Stimulated activated CD8-positive, alpha-beta memory T cell treated with anti-CD3 and anti-CD28 coated beads, Interleukin-15, amount 100 ng/mL, for 4 hours (primary cell): ENCODE measurements around the gene HOXD10.

Experiments
- DNase-seq, 2 donors: peaks; one replicate each; pipeline ENCODE4 v3.0.0-alpha.2; 2020; ENCODE audit warnings: low read depth in 2 of 2

Gene HOXD10

DNA sequence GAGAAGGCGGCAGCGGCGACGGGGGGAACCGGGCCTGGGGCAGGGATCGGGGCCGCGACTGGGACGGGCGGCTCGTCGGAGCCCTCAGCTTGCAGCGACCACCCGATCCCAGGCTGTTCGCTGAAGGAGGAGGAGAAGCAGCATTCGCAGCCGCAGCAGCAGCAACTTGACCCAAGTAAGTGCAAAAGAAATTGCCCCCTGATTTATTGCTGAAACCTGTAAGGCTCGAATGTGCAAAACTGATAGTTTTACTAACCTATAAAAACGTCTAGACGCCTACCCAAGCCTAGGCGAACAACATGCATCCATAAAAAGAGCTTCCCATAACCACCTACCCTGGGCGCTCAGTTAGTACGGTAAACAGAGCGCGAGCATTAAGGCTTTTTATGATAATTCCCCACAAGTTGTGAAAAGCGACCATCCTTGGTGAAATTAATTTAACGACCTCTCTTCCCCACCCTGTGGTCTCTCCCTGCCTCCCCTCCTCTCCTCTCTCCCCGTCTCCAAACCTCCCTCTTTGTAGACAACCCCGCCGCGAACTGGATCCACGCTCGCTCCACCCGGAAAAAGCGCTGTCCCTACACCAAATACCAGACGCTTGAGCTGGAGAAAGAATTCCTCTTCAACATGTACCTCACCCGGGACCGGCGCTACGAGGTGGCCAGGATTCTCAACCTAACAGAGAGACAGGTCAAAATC lies 7.0 kb downstream of the HOXD10 start:
- no peak for DNase-seq

DNA sequence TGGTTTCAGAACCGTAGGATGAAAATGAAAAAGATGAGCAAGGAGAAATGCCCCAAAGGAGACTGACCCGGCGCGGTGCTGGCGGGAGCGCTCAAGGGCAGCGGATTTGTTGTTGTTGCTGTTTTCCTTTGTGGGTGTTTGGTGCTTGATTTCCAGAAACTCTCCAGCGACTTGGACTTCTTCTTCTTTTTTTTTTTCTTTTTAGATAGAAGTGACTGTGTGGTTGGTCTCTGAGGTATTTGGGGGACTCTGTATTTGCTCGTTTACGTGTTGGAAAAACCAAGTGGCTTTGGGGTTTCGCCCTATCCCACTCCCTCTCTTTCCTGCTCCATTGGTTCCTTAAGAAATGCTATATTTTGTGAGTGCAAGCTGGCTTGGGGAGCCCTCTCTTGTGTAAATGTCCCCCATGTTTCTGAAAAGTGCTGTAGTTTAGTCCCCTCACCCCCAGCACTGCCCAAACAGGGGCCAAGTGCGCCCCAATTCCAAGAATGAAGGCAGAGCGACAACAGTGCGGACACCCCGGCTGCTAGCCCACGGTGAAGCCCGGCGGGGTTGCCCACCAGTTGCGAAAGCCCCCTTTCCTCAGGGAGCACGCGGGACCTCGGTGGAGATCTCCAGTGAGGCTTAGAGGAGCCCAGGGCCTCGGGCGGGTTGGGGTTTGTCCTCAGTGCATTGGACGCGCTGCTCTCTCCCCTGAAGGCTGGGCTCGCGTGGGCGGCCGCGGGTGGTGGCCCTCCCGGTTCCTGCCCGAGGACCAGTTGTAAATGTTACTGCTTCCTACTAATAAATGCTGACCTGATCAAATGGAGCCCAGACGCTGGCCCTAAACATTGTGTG lies 7.8 kb downstream of the HOXD10 start:
- no peak for DNase-seq

GRCh38 chr2:176124947-176125771 lies 8.6 kb downstream of the HOXD10 start:
- DNase-seq: no peak

DNA sequence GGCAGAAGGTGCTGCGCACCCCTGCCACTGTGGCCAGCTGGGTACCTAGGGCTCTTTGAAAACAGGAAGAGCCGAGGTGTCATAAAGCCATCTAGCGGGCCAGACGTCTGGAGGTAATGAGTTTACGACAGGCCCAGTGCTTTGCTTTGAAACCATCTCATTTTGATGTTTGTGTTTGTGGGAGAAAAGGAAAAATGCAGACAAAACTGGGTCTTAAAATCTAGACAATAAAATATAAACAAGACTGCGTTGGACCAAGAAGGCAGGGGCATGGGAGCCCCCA lies 9.1 kb downstream of the HOXD10 start:
- no peak for DNase-seq

DNA sequence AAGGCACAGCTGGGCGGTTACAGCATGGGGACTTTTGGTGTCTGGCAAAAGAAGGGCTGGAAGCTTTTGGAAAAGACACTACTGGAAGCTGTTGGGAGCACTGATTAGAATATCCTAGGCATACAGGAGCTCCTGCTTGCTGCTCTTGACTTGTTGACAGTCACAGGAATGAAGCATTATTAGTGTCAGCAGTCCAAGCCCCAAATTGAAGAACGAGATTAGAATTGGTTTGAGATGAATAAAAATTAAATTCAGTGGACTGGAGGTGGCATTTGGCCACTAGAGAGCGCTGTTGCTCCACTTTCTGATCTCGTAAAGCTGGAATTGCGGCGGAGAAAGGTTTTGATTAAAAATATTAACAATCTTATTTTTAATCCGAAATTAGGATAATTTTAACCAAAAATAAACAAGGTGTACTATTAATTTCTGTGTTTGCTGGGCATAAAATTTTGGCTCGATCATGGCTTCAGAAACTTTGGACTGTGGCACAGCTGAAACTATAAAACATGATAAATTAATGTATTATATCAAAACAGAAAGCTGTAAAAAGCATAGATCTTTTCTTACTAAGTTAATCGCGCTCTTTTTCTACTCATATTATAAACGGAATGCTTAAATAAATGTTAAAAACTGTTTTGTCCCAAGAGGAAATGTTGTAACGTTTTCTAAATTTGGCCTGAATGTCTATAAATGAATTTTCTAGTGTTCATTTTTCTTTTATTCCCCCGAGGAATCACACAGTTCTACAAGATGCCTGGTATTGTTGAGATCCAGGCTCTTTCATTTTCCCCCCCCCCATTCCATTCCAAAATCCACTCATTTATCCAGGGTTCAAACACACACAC lies 10.6 kb downstream of the HOXD10 start:
- DNase-seq: peak in 1 of 2 donors; percentile 31

DNA sequence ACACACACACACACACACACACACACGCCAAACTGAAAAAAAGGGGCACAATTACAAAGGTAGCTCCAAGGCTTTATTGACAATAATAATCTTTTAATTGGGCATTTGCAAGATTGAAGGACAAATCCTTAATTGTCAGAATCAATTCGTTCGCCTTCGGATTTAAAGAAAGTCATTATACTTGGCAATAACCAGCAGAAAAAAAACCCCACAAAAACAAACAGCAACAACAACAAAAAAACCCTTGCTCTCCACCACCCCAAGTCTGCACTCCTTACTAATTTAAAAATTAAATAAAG lies 11.1 kb downstream of the HOXD10 start:
- no peak for DNase-seq

DNA sequence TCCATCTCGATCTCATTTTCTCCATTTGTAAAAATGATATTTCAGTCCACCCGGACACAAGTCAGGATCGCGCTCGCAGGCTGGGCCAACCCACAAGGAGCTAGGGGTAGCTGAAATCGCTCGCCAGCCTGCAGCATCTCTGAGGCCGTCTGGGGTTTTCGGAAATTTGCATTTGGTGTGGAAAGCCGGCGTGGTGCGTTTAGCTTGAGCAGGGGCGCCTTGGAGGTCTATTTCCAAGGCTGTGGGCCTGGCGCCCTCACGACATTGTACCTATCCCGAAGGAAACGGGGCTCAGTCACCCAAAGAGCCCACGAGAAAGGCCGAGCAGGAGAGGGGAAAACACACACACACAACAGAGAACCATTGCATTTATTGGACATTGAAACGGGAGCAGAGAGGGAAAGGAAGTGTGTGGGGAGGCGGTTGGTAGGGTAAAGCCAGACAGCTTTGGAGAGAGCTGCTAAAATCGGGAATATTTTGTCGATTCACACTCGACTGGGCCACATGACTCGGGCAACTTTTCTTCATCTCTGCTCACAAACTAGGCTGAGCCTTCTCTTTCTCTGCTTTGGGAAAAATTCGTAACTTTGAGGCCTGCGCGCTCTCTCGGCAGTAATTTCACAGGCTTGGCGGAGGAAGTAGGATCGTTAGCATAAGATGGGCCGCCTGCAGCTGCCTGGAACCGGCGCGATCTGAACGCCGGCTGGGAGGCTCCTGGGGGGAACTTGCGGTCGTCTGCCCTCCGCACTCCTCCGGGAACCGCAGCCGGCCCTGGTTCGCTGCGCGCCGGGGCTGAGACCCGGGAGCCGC lies 11.8 kb downstream of the HOXD10 start:
- DNase-seq: no peak

GRCh38 chr2:176128982-176129796 lies 12.6 kb downstream of the HOXD10 start, which contains the start of gene HOXD8:
HOXD8 (plus strand) TSS chr2:176129705; CDS start chr2:176130367, 662 bp downstream.
- DNase-seq: no peak

DNA sequence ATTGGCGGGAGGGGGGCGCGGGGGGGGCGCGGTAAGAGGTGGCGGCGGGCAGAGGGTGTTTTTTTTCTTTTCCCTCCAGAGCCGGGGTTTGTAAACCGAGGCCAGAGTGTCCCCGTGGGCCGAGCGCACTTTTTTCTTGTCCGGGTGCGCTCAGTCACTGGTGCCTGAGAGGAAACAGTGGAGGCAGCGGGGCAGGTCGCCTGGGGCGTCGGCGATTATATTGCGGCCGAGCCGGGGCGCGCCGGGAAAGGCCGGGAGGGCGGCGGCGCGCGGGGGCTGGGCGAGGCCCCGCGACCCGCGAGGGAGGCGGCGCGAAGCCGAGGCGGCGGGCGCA lies 13.2 kb downstream of the HOXD10 start:
- no peak for DNase-seq

GRCh38 chr2:176130147-176130956 lies 13.8 kb downstream of the HOXD10 start:
- DNase-seq: no peak

DNA sequence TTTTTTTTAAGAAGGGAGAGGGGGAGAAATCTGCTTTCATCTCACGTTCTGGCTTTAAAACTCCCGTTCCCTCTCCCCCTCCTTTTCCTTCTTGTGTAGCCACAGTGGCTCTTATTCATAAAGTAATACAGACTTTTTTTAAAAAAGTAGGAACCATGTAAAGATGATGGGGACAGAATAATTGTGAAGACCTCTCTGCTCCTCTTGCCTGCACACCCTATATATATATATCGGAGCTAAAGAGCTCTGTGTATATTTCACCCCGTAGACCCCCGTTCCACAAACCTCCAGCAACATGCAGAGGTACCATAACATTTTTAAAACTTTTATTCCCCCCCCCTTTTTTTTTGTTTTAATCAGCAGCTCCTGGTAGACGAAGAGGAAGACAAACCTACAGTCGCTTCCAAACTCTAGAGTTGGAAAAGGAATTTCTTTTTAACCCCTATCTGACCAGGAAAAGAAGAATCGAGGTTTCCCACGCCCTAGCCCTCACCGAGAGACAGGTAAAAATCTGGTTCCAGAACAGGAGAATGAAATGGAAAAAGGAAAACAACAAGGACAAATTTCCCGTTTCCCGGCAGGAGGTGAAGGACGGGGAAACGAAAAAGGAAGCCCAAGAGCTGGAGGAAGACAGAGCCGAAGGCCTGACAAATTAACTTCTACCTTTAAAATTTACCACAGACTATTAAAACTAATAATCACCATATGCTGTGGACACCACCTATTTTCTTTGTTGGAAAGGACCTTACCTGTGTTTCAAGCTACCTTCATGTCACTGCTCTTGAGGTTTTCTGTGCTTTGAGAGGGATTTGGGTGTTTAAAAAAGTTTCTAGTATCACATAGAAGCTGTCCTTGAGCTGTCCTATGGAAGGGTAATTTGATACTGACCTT lies 14.6 kb downstream of the HOXD10 start:
- DNase-seq: no peak

GRCh38 chr2:176131848-176132158 lies 15.2 kb downstream of the HOXD10 start:
- no peak for DNase-seq

GRCh38 chr2:176132205-176133171 lies 15.9 kb downstream of the HOXD10 start:
- DNase-seq: no peak

- DNase-seq: no peak
Measured at GRCh38 chr2:176133389-176133788, 16.8 kb downstream of the HOXD10 start.

DNA sequence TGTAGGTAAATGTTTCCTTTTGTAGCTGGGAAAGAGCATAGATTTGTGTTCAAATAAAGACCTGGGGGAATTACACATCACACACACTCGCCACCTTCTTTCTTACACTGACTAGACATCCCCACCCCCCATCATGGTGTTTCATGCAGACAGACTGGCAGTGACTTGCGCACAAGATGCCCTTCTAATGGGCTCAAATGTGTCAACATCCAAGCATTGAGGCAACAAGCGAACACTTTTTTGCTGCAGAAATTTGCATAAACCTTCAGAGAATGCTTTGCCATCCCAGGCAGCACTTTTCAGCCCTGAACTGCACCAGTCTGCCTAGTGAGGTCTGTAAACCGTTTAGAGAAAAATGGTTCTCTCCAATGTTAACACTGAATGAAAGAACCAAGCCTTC lies 17.5 kb downstream of the HOXD10 start:
- DNase-seq: no peak

DNA sequence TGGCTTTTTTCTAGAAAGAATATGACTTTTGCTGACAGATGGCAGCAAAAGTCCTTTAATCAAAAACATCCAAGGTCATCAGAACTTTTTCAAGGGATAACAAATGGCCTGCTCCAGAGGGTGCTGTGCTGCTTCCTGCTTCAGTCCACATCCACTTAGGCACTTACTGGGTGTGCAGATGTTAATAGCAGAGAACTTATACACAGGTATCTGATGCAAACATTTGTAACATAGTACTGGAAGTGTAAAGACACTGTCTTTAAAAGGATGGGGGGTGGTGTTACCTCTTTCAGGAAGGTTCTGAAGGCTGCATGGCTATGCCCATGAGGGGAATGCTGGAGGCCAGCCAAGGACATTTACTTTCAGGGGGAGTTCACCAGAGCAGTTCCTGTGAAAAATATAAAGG lies 18.5 kb downstream of the HOXD10 start:
- DNase-seq: no peak
